ENCODE measurements around the gene CCDC196. TPM values are rescaled to one million over a fixed set of nuclear protein-coding genes. Genes with fewer than 3 reads are reported as not detected.

Gene CCDC196
- polyA plus RNA-seq, 1 of the 3 experiments (the other 2 are of a cell fraction): not detected

- no peak for TF ChIP-seq IRF3 (IDR thresholded peaks at IDR 0.05; ENCODE audit: low read depth, low read length)
- TF ChIP-seq TEAD4 (IDR thresholded peaks at IDR 0.05; ENCODE audit: borderline replicate concordance, insufficient read depth): no peak
- TF ChIP-seq PBX3 (IDR thresholded peaks at IDR 0.05): peak; percentile 74
- TF ChIP-seq ZBTB33 (IDR thresholded peaks at IDR 0.05; ENCODE audit: borderline replicate concordance, low read depth): no peak
Observed at GRCh38 chr14:66476964-66477363, 9.2 kb upstream of the CCDC196 start (continued).

GRCh38 chr14:66477567-66477966, 8.6 kb upstream of the CCDC196 start:
- Histone ChIP-seq H3K27me3 (ENCODE audit: insufficient read depth) (no peaks in the 10 kb centered on the region), H3K4me3 (ENCODE audit: low read depth in 2 of 2, low read length in 1 of 2) (no peak overlapping the region), H3K79me2 (ENCODE audit: insufficient read depth) (no peaks in the 10 kb centered on the region), H3K4me2 (no peak overlapping the region), H4K20me1 (ENCODE audit: insufficient read depth) (no peaks in the 10 kb centered on the region), H3K36me3 (replicated peaks in 1 of 2; ENCODE audit: control insufficient read depth in 1 of 2, insufficient read depth in 2 of 2, low read length in 1 of 2) (no peaks in the 10 kb centered on the region), H3K9me3 (no peaks in the 10 kb centered on the region), H3K9ac (no peak overlapping the region), H2AFZ (ENCODE audit: low read depth) (no peak overlapping the region), H3K27ac (ENCODE audit: low read depth in 2 of 2, low read length in 1 of 2) (peak overlapping the region in 1 of 2 experiments; percentile 47; a peak in 1 of 4 replicates), H3F3A (replicated peaks; ENCODE audit: insufficient read depth) (no peaks in the 10 kb centered on the region), H3K4me1 (ENCODE audit: control insufficient read depth in 1 of 2, insufficient read depth in 2 of 2, low read depth in 1 of 2, low read length in 1 of 2) (peaks cover 0 to 4% of the 10 kb centered on the region in 2 experiments; a peak in 2 of 4 replicates), H3K9me2 (no peaks in the 10 kb centered on the region)
- no peak for DNase-seq
- CTCF ChIA-PET: interaction anchor here (1.0 to 2.5 kb wide), 7 partner anchors 9 to 74 kb away, joined by 3 to 10 read pairs (median 5); no protein-coding TSS in a partner anchor
- POLR2A ChIA-PET: interaction anchor here (0.5 kb wide), 1 partner anchor 757 kb away, joined by 3 read pairs; no protein-coding TSS in a partner anchor
- TF ChIP-seq CHD2 (IDR thresholded peaks at IDR 0.05; ENCODE audit: low read length, partially characterized antibody) (no peak), PBX3 (IDR thresholded peaks at IDR 0.05) (no peak), FOSL2 (IDR thresholded peaks at IDR 0.05; ENCODE audit: borderline replicate concordance, low read depth) (no peak)

GRCh38 chr14:66482873-66483272, 3.3 kb upstream of the CCDC196 start:
- Histone ChIP-seq H3K4me2 (no peak overlapping the region), H3K4me1 (ENCODE audit: control insufficient read depth in 1 of 2, insufficient read depth in 2 of 2, low read depth in 1 of 2, low read length in 1 of 2) (no peaks in the 10 kb centered on the region; a peak in 1 of 4 replicates), H3K9me3 (no peaks in the 10 kb centered on the region), H3K4me3 (ENCODE audit: low read depth in 2 of 2, low read length in 1 of 2) (no peak overlapping the region), H3K36me3 (replicated peaks in 1 of 2; ENCODE audit: control insufficient read depth in 1 of 2, insufficient read depth in 2 of 2, low read length in 1 of 2) (no peaks in the 10 kb centered on the region), H4K20me1 (ENCODE audit: insufficient read depth) (no peaks in the 10 kb centered on the region), H3K27ac (ENCODE audit: low read depth in 2 of 2, low read length in 1 of 2) (no peak overlapping the region), H3K27me3 (ENCODE audit: insufficient read depth) (no peaks in the 10 kb centered on the region), H3K79me2 (ENCODE audit: insufficient read depth) (no peaks in the 10 kb centered on the region), H3K9ac (no peak overlapping the region), H2AFZ (ENCODE audit: low read depth) (no peak overlapping the region), H3F3A (replicated peaks; ENCODE audit: insufficient read depth) (no peaks in the 10 kb centered on the region), H3K9me2 (no peaks in the 10 kb centered on the region)
- WGBS (ENCODE audit: low lambda C conversion rate): 54% methylated on average over 2 of the region's 2 CpGs
- CTCF ChIA-PET: interaction anchor here (1.5 kb wide), 1 partner anchor 80 kb away, joined by 4 read pairs; no protein-coding TSS in a partner anchor
- no peak for DNase-seq
- POLR2A ChIA-PET: no interaction called here
- no peak for TF ChIP-seq IRF3 (IDR thresholded peaks at IDR 0.05; ENCODE audit: low read depth, low read length)
